HepG2 (cell line): ENCODE measurements around the gene ATP2B2. TPM values are rescaled to one million over a fixed set of nuclear protein-coding genes. Genes with fewer than 3 reads are reported as not detected.

Source experiments
- CEBPG ChIP-seq: IDR thresholded peaks from 2 replicates; pipeline ENCODE4 v1.6.1; 2016
- CREB1 ChIP-seq, 2 experiments: fragments of 450-650 bp in 1 of 2; IDR thresholded peaks; 2 replicates each; pipeline ENCODE4 v1.6.1; 2016 to 2017; ENCODE audit warnings: control low read depth in 1 of 2, mild to moderate bottlenecking in 1 of 2, missing compliant biosample characterization in 1 of 2, missing genetic modification characterization in 1 of 2
- FOSL2 ChIP-seq: sonication (generic); formaldehyde crosslinking; IDR thresholded peaks from 2 replicates; pipeline ENCODE4 v1.4.0; 2020; ENCODE audit warnings: missing genetic modification reagents
- IRX3 ChIP-seq: sonication (generic); formaldehyde crosslinking; IDR thresholded peaks from 2 replicates; pipeline ENCODE4 v1.8.1; 2023; ENCODE audit warnings: mild to moderate bottlenecking, low read depth, missing genetic modification reagents, borderline replicate concordance
- NFE2 ChIP-seq: sonication (generic); formaldehyde crosslinking; IDR thresholded peaks from 2 replicates; pipeline ENCODE4 v1.4.0; 2020; ENCODE audit warnings: missing genetic modification reagents
- SMAD3 ChIP-seq: sonication (generic); formaldehyde crosslinking; IDR thresholded peaks from 2 replicates; pipeline ENCODE4 v1.4.0; 2020; ENCODE audit warnings: missing genetic modification reagents
- TBL1XR1 ChIP-seq: fragments of 150-350 bp; IDR thresholded peaks from 2 replicates; pipeline ENCODE4 v1.6.1; 2014; ENCODE audit warnings: borderline replicate concordance, low read length; ENCODE audit not compliant: partially characterized antibody
- TP53 ChIP-seq: sonication (generic); formaldehyde crosslinking; conservative IDR thresholded peaks from 2 replicates; pipeline ENCODE4 v1.4.0; 2020; ENCODE audit warnings: missing genetic modification reagents
- ZNF746 ChIP-seq: sonication (generic); formaldehyde crosslinking; IDR thresholded peaks from 2 replicates; pipeline ENCODE4 v1.8.0; 2022; ENCODE audit warnings: mild to moderate bottlenecking, missing genetic modification reagents
- ZNF75D ChIP-seq: sonication (generic); formaldehyde crosslinking; IDR thresholded peaks from 2 replicates; pipeline ENCODE4 v1.8.1; 2023; ENCODE audit warnings: missing genetic modification reagents, mild to moderate bottlenecking, borderline replicate concordance
- ZNF761 ChIP-seq: sonication (generic); formaldehyde crosslinking; conservative IDR thresholded peaks from 2 replicates; pipeline ENCODE4 v1.4.0; 2020; ENCODE audit warnings: mild to moderate bottlenecking, missing genetic modification reagents
- polyA plus RNA-seq, 8 experiments: library from polyadenylated mRNA; depleted of rRNA in 3 of 8; stranded (reverse) in 7 of 8; unstranded in 1 of 8; fragments of >200 nt; fragmentation: Illumina TruSeq in 4 of 8; extraction: Trizol in 4 of 8; gene quantifications; 2 replicates each; pipeline versions ENCODE4 v1.2.1 to v1.2.3, GENCODE V29; 2011 to 2016; ENCODE audit warnings: low read depth in 4 of 8, missing spikeins in 1 of 8, mixed read lengths in 1 of 8; ENCODE audit not compliant: insufficient read depth in 1 of 8
- total RNA-seq, 5 experiments: library from RNA; depleted of rRNA; stranded (reverse); fragments of >200 nt; fragmentation: Illumina TruSeq; extraction: Trizol; gene quantifications; 2 replicates each; pipeline ENCODE4 v1.2.3, GENCODE V29; 2016; ENCODE audit warnings: low read depth in 1 of 5
- TF ChIP-seq, protein P1 (sequence below): sonication (generic); formaldehyde crosslinking; IDR thresholded peaks from 2 replicates; pipeline ENCODE4 v1.4.0; 2020; ENCODE audit warnings: mild to moderate bottlenecking, missing genetic modification reagents, borderline replicate concordance
- TF ChIP-seq, protein P2 (sequence below): sonication (generic); formaldehyde crosslinking; IDR thresholded peaks from 2 replicates; pipeline ENCODE4 v1.4.0; 2020; ENCODE audit warnings: missing genetic modification reagents, borderline replicate concordance
- TF ChIP-seq, protein P3 (sequence below): sonication (generic); formaldehyde crosslinking; IDR thresholded peaks from 2 replicates; pipeline ENCODE4 v1.5.0; 2020; ENCODE audit warnings: mild to moderate bottlenecking, missing genetic modification reagents
- TF ChIP-seq, protein P4 (sequence below): sonication (generic); formaldehyde crosslinking; IDR thresholded peaks from 2 replicates; pipeline ENCODE4 v1.5.1; 2020; ENCODE audit warnings: mild to moderate bottlenecking, missing genetic modification reagents, borderline replicate concordance

Gene ATP2B2
- total and polyA plus RNA-seq, 2 of the 13 experiments (the other 11 are each of a cell fraction or from before 2014, with no cell fraction given), result 1.5 to 2.3 TPM

DNA sequence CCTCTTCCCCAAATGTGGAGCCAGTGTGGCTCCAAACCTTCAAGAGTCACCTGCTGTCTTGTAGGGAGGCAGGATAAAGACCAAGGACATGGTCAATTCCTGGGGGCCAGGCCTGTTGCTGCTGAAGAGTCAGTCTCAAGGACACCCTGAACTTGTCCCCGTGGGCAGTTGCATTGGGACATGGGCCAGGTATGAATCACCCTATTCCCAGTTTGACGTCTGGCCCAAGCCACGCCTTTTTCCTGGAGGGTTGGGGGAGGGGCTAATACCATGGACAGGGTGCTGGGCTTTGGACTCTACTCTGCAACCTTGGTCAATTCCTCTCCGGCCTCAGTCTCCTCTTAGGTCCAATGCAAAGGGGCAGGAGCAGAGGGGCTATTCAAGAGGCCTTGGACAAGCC lies 10.4 kb downstream of the ATP2B2 start (continued):
- TF ChIP-seq, protein P1, sequence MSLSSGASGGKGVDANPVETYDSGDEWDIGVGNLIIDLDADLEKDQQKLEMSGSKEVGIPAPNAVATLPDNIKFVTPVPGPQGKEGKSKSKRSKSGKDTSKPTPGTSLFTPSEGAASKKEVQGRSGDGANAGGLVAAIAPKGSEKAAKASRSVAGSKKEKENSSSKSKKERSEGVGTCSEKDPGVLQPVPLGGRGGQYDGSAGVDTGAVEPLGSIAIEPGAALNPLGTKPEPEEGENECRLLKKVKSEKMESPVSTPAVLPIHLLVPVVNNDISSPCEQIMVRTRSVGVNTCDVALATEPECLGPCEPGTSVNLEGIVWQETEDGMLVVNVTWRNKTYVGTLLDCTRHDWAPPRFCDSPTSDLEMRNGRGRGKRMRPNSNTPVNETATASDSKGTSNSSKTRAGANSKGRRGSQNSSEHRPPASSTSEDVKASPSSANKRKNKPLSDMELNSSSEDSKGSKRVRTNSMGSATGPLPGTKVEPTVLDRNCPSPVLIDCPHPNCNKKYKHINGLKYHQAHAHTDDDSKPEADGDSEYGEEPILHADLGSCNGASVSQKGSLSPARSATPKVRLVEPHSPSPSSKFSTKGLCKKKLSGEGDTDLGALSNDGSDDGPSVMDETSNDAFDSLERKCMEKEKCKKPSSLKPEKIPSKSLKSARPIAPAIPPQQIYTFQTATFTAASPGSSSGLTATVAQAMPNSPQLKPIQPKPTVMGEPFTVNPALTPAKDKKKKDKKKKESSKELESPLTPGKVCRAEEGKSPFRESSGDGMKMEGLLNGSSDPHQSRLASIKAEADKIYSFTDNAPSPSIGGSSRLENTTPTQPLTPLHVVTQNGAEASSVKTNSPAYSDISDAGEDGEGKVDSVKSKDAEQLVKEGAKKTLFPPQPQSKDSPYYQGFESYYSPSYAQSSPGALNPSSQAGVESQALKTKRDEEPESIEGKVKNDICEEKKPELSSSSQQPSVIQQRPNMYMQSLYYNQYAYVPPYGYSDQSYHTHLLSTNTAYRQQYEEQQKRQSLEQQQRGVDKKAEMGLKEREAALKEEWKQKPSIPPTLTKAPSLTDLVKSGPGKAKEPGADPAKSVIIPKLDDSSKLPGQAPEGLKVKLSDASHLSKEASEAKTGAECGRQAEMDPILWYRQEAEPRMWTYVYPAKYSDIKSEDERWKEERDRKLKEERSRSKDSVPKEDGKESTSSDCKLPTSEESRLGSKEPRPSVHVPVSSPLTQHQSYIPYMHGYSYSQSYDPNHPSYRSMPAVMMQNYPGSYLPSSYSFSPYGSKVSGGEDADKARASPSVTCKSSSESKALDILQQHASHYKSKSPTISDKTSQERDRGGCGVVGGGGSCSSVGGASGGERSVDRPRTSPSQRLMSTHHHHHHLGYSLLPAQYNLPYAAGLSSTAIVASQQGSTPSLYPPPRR (CRISPR knock-in tag), result 0 out of 2 replicates have a peak, but pooled peaks have one; percentile 13
- TF ChIP-seq CEBPG (CRISPR knock-in tag), result no peak
- no peak for TF ChIP-seq SMAD3
- TF ChIP-seq, protein P2, sequence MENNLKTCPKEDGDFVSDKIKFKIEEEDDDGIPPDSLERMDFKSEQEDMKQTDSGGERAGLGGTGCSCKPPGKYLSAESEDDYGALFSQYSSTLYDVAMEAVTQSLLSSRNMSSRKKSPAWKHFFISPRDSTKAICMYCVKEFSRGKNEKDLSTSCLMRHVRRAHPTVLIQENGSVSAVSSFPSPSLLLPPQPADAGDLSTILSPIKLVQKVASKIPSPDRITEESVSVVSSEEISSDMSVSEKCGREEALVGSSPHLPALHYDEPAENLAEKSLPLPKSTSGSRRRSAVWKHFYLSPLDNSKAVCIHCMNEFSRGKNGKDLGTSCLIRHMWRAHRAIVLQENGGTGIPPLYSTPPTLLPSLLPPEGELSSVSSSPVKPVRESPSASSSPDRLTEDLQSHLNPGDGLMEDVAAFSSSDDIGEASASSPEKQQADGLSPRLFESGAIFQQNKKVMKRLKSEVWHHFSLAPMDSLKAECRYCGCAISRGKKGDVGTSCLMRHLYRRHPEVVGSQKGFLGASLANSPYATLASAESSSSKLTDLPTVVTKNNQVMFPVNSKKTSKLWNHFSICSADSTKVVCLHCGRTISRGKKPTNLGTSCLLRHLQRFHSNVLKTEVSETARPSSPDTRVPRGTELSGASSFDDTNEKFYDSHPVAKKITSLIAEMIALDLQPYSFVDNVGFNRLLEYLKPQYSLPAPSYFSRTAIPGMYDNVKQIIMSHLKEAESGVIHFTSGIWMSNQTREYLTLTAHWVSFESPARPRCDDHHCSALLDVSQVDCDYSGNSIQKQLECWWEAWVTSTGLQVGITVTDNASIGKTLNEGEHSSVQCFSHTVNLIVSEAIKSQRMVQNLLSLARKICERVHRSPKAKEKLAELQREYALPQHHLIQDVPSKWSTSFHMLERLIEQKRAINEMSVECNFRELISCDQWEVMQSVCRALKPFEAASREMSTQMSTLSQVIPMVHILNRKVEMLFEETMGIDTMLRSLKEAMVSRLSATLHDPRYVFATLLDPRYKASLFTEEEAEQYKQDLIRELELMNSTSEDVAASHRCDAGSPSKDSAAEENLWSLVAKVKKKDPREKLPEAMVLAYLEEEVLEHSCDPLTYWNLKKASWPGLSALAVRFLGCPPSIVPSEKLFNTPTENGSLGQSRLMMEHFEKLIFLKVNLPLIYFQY (CRISPR knock-in tag), result no peak
- TF ChIP-seq, protein P3, sequence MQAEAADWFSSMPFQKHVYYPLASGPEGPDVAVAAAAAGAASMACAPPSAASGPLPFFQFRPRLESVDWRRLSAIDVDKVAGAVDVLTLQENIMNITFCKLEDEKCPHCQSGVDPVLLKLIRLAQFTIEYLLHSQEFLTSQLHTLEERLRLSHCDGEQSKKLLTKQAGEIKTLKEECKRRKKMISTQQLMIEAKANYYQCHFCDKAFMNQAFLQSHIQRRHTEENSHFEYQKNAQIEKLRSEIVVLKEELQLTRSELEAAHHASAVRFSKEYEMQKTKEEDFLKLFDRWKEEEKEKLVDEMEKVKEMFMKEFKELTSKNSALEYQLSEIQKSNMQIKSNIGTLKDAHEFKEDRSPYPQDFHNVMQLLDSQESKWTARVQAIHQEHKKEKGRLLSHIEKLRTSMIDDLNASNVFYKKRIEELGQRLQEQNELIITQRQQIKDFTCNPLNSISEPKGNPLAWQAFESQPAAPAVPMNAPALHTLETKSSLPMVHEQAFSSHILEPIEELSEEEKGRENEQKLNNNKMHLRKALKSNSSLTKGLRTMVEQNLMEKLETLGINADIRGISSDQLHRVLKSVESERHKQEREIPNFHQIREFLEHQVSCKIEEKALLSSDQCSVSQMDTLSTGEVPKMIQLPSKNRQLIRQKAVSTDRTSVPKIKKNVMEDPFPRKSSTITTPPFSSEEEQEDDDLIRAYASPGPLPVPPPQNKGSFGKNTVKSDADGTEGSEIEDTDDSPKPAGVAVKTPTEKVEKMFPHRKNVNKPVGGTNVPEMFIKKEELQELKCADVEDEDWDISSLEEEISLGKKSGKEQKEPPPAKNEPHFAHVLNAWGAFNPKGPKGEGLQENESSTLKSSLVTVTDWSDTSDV (CRISPR knock-in tag), result no peak
- TF ChIP-seq NFE2 (CRISPR knock-in tag), result no peak
- peak; percentile 96 for TF ChIP-seq FOSL2 (CRISPR knock-in tag)
- no peak for TF ChIP-seq ZNF761 (CRISPR knock-in tag)
- TF ChIP-seq CREB1 (IDR thresholded peaks at IDR 0.05), result 0 out of 2 replicates have a peak, but pooled peaks have one; percentile 11
- peak; percentile 48; the same call in 1 of the 2 replicates for TF ChIP-seq CREB1 (CRISPR knock-in tag; IDR thresholded peaks at IDR 0.05)
- peak; percentile 66 for TF ChIP-seq TBL1XR1
- TF ChIP-seq IRX3, result no peak
- no peak for TF ChIP-seq ZNF75D (CRISPR knock-in tag)
- TF ChIP-seq ZNF746 (CRISPR knock-in tag), result no peak
- no peak for TF ChIP-seq TP53
- TF ChIP-seq, protein P4, sequence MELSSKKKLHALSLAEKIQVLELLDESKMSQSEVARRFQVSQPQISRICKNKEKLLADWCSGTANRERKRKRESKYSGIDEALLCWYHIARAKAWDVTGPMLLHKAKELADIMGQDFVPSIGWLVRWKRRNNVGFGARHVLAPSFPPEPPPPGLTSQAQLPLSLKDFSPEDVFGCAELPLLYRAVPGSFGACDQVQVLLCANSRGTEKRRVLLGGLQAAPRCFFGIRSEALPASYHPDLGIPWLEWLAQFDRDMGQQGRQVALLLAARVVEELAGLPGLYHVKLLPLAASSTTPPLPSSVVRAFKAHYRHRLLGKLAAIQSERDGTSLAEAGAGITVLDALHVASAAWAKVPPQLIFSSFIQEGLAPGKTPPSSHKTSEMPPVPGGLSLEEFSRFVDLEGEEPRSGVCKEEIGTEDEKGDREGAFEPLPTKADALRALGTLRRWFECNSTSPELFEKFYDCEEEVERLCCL, result no peak
